NCI-H1417 (cell line): ENCODE measurements around the gene POF1B.
"Not testable (repeated sequence)": the region's sequence is repeated elsewhere in the genome, so short reads cannot be mapped to it uniquely, and the experiment has no call there.

Experiments
- DNase-seq, 3 experiments: peaks; one replicate each; lab custom pipeline; 2025; lab: John Stamatoyannopoulos, UW

Gene POF1B, protein sequence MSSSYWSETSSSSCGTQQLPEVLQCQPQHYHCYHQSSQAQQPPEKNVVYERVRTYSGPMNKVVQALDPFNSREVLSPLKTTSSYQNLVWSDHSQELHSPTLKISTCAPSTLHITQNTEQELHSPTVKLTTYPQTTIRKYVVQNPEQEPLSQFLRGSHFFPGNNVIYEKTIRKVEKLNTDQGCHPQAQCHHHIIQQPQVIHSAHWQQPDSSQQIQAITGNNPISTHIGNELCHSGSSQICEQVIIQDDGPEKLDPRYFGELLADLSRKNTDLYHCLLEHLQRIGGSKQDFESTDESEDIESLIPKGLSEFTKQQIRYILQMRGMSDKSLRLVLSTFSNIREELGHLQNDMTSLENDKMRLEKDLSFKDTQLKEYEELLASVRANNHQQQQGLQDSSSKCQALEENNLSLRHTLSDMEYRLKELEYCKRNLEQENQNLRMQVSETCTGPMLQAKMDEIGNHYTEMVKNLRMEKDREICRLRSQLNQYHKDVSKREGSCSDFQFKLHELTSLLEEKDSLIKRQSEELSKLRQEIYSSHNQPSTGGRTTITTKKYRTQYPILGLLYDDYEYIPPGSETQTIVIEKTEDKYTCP

DNA sequence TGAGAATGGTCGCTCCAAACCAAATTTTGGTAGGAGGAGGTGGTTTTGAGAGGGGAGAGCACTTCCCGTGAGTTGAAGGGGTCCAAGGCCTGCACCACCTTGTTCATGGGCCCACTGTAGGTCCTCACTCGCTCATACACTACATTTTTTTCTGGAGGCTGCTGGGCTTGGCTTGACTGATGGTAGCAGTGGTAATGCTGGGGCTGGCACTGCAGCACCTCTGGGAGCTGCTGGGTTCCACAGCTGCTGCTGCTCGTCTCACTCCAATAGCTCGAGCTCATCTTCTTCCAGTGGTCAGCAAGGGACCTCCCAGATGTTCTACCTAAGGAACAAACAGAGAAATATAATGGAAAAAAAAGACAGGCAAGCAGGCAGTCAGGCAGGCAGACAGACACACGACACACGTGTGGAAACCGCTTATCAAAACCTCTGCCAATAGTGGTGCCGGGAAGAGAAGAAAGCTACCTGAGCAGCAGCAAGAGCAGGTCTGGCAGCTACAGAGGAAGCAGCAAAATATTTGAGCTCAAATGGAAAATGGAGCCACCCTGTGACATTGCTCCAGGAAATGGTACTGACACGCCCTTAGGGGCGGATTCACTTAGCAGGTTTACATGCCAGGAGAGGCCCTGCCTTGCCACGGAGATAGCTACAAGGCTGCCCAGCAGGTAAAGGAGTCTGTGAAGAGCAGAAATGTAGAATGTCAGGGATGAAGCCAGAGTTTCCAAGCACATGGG, at the start of gene POF1B:
TSS of gene POF1B (minus strand) at position 492 of the 734 bp plus-strand sequence. CDS start at position 281, 211 bp downstream.
- DNase-seq, result peak in 2 of 3 experiments; percentile 16 to 37

DNA sequence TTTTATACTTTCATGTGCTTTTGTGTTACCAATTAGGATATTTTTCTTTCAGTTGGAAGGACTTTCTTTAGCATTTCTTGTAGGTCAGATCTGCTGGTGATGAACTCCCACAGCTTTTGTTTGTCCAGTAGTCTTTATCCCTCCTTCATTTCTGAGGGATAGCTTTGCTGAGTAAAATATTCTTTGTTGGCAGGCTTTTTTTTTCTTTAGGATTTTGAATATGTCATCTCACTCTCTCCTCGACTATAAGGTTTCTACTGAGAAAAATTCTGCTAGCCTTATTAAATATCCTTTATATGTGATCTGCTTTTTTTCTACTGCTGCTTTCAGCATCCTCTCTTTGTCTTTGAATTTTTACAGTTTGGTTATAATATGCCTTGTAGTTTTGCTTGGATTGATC, 49.6 kb upstream of the POF1B start:
- DNase-seq, result no peak

DNA sequence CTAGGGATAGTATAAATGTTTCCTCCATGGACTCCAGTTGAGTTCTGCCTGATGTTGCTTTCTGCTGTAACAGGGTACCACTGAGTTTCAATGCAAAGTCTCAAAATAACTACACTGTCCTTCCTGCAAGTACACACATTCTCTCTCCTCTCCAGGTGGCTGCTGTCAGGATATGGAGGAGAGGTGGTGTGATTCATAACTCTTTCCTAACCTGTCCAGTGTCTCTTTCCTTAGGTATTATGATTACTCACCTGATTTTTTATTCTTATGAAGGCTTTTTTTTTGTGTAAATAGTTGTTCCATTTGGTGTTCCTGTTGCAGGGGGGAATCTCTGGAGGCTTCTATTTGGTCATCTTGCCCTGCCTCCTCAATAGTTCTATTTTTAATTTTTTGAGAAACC, 39.8 kb upstream of the POF1B start:
- no peak for DNase-seq

DNA sequence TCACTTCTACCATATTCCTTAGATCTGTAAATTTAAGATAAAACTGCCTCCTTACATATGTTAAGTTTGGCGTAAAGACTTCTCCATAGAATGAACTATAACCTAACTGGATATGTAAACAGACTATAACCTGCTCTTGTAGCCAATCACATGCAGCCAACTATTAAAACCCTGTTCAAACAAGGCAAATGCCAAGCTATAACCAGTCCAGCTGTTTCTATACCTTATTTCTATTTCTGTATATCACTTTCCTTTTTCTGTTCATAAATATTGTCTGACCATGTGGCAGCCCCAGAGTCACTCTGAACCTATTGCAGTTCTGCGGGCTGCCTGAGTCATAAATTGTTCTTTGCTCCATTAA, 12.4 kb upstream of the POF1B start:
- DNase-seq, result no peak

DNA sequence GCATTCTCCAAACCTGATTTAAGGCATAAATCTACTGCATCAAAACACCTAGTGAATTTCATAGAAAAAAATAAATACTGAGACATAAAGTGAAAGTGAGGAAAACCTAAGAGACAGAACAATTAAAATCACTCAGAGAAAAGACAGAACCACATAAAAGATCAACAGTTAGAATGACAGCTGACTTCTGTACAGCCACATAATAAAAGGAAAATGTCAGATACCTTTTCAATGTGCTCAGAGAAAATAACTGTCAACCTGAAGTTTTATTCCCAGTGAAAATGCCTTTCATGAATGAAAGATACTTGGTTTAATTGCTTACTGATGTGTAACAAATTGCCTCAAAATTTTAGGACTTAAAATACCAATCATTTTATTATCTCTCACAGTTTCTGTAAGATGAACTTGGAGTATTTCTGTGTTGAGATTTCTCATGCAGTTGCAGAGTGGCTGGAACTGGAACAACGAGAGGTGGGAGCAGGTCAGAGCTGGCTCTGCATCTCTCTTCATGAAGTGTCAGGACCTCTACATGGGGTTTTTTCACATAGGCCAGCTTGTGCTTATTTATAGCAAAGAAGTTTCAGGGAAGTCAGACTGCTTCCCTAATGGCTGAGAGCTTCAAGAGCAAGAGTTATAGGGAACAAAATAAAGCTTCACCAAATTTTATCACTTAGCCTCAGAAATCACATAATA, 11.9 kb upstream of the POF1B start:
- DNase-seq, result no peak

DNA sequence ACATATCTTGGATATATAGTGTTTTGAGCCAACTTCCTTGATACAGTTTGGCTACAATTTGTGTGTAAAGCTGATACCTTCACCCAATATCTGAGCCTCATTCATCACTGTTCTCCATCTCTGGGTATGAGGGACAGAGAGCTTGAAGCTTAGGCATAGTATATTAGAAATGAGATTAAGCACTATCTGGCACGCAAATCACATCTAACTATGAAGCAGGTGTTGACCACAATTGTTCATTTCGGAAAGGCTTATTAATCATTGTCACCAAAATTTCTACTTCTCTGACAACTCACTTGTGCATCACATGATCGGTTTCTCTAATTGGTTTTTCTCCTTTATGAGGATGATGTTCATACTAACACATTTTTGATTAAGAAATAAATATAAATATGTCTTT, 2.1 kb upstream of the POF1B start:
- DNase-seq, result peak in 1 of 3 experiments; percentile 10

DNA sequence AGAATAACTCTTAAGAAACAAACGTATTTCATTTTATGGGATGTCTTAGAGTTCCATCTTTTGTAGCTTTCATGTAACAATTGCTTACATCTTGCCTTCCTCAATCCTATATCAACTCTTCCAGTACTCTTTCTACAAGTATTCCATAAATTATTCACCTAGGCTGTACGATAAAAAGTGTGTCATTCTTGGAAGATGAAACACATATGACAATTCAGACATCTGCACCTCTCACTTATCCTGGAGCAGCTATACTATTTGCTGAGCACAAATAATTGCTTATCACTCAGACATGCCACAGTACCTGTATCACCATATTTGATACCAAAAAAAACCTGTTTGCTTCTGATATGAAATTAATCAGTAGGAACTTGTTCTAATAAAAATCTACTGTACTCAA, 1.0 kb downstream of the POF1B start:
- DNase-seq, result no peak

DNA sequence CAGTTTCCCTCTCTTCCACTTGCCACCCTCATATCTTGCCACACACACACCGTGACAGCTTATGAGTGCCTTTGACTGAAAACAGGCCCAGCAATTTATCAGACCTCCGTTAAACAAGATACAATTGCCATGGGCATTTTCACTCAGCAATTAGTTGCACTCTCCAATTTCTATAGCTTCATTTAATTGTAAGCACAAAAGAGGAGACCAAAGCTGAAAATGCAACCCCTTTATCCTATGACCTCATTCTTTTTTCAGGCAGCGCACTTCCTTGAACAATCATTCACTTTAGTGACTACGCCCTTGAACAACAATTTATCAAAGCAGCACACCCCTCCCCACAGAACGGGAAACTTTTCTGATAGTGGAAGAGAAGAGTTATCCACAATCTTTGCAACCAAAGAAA, 4.1 kb downstream of the POF1B start:
- peak in 2 of 3 experiments; percentile 67 to 90 for DNase-seq

DNA sequence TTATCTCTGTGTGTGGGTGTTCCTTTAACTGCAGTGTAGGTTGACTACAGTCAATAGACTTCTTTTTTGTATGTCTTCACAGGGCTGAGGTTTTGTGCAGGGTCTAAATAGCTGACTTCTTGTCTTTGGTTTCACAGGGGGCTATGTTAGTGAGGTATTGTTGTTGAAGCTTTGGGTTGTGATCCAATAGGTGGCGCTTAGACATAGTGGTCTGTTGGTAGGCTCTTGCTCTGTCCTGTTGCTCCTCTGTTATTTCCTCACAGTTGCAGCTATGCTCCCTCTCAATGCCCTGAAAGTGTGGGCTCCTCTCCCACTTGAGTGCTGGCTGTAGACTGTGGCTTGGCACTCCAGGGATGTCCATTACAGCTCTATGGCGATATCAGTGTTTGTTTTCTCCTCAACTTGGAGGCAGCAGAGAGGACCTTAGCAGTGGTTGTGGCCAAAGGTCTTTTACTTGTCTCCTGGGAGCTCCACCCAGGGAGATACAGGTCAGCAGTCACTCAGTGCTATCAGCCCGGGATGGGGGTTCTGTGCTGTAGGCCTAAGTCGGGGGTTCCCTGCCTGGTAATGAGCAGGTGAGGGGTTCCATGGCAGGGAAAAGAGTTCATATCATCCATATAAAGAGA, 14.0 kb downstream of the POF1B start:
- DNase-seq, result no peak

DNA sequence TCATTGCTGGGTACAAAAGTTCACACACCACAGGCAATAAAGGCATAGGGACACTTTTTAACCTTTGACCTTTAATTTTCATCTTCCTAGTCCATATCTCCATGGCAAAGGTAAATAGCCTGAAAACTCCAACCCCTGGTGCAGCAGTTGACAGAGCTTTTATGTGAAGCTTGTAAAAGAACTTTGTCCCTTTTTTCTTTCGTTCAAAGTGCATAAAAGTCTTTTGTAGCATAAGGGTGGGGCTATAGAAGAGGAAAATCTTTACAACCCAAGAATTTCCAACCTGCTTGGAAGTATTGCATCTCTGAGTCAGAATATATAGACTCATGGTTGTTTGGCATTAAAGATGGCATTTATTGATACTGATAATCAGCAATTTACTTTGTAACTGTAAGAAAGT, 20.4 kb downstream of the POF1B start:
- DNase-seq, result no peak

DNA sequence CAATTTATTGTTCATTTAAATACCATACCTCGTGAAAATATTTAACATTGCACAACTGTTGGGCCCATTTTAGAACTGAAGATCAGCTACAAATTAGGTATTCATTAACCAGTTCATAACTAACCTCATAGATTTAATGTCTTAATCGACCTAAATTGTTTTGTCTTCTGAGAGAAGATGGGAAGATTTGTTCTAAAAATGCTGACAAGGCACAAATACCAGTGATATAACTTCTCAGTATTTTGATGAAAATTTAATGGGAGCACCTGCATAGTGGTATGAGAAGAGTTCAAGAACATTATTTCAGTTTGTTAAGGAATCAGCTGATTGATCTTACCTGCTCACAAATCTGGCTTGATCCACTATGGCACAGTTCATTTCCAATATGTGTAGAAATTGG, 33.9 kb downstream of the POF1B start:
- no peak for DNase-seq

DNA sequence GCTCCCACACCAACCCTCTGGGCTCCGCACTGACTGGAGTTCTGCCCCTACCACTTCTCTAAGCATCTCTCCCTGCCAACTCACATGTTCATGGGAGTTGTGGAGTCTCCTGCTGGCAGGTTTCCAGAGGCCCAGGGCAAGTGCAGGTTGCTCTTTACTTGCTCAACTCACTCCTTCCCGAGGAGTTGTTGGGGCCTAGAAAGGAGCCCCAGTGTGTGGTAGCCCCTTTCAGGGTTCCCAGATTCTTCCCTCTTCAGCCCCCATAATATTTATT, 52.5 kb downstream of the POF1B start:
- DNase-seq, result no peak

DNA sequence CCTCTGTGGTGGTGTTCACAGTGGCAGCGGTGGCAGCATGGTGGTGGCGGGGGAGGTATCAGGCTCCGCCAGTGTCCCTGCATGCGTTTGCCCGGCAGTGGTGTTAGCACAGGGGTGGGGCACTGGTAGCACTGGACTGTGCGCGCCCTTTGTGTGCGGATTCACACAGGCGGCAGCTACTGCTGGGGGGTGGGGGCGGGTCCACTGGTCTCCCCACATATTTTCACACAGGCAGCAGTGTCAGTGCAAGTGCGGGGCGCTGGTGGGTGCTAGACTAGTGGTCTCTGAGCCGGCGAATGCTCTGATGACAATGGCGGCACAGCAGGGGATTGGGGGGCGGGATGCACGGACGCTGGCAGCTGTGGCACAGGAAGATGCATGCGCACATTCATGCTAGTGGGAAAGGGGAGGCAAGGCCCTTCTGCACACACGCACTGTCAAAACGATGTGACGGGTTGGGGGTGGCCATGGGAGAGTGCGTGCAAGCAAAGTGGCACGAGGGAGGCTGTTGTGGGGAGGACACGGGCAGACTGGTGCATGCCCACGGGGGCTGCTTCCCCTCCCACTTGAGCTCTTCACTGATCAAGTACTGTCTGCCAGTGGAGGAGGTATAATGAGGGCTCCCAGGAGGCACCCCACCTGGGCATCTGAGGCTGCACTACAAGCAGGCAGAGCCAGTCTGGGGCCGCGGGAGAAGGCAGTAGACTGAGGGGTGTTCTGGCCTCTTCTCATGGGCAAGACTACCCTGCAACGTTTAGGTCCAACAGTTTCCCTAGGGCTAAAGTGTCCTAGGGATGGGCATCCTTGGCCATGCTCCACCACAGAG, 53.0 kb downstream of the POF1B start:
- DNase-seq, result no peak

DNA sequence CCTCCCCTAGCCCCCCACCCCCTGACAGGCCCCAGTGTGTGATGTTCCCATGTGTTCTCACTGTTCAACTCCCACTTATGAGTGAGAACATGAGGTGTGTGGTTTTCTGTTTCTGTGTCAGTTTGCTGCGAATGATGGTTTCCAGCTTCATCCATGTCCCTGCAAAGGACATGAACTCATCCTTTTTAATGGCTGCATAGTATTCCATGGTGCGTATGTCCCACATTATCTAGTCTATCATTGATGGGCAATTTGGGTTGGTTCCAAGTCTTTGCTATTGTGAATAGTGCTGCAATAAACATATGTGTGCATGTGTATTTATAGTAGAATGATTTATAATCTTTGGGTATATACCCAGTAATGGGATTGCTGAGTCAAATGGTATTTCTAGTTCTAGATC, 68.1 kb downstream of the POF1B start:
- not testable (repeated sequence) for DNase-seq

DNA sequence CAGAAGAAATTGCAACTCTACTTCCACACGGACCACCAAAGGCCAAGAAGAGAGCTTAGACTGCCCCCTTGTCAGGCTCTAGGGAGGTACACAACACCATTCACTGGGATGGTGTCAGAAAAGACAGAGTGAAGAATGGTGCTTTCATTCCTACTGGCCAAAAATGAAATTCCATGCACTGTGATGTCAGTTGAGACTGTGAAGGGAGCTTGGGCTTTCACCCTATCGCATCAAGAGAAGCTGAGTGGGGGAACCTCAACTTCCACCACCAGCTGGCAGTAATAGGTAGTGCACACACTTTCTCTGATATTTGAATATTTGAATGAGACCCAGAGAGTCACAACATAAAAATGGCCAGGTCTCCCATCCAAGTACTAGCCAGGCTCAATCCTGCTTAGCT, 69.7 kb downstream of the POF1B start:
- no peak for DNase-seq

DNA sequence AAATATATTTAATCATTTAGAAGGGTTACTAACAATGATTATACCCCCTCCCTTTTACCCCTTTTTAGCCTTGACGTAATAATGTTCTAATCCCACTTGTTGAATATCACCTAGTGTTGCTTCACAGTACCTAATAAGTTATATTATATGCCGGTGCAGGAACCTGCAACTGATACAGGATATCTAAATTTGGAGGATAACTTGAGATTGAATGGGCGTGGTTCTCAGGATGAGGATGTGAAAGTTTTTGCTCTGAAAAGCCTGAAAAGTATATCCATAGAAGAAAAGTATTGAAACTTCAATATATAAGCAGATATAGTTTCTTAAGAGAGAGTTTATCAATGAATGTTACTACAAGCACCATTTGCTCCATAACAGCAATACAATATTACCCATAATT, 75.9 kb downstream of the POF1B start:
- no peak for DNase-seq

DNA sequence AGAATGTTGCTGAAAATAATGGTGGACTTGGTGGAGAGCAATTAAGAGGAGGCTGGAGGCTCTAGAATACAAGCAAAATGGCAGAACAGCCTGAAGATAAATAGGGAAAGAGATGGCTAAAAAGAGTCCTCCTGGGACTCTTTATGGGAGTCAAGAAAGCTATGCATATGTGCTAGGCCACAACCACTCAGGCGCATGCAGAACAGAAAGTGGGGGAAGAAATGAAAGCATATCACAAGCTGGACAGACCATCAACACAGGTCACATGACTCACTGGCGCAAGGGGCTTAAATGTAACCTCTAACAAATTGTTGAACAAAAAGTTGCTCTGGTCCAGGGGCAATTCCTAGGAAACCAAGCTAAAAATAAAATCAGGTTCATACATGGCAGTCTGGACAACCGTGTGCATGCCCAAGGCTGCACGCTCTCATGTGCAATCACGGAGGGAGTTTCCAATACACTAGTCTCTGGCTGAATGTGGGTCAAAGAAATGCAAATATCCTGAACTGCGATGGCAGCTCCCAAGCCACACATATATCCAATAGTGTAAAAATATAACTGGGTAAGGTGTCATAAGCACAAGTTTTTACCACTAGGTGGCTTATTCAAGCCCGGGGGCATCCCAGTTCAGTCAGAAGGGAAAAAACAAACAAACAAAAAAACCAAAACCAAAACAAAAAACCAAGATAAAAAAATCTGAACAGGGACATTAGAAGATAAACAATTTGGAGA, 90.3 kb downstream of the POF1B start:
- no peak for DNase-seq

DNA sequence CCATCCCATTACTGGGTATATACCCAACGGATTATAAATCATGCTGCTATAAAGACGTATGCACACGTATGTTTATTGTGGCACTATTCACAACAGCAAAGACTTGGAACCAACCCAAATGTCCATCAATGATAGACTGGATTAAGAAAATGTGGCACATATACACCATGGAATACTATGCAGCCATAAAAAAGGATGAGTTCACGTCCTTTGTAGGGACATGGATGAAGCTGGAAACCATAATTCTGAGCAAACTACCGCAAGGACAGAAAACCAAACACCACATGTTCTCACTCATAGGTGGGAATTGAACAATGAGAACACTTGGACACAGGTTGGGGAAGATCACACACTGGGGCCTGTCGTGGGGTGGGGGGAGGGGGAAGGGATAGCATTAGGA, 94.2 kb downstream of the POF1B start:
- DNase-seq, result not testable (repeated sequence)

DNA sequence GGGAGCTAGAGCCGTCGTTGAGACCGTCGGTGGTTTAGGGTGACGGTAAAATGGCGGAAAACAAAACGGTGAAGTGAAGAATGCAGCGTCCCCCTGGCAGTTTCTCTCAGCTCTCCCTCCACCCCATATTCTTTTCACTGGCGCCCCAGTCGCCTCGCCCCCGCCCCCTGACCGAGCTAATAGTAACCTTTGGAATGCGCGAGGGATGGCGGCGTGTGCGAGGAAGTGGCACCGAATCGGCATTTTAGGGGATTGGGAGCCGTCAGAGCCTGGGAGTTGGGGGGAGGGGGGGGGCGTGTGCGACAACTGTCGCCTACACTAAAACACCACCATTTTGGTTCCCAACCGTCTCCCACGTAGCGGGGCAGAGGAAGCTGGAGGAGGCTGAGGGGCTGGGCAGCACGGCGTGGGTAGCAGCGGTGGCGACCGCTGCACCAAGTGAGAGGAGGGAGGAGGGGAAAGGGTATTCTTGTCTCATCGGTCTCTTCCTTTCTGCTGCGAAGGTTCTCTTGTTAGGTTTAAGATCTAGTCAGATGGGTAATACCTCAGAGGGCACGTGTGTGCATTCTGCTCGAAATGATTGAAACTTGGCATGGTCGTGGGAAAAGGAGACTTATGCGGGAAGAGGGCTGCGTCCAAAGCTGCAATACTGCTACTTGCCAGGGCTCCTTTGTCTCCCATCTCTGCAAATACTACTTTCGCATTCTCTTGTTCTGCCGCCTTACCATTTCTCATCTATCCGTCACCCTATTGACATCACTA, 134.8 kb downstream of the POF1B start:
- DNase-seq, result peak in 2 of 3 experiments; percentile 82 to 90
